ENCODE data around the gene MVB12B.

MVB12B gene

DNA sequence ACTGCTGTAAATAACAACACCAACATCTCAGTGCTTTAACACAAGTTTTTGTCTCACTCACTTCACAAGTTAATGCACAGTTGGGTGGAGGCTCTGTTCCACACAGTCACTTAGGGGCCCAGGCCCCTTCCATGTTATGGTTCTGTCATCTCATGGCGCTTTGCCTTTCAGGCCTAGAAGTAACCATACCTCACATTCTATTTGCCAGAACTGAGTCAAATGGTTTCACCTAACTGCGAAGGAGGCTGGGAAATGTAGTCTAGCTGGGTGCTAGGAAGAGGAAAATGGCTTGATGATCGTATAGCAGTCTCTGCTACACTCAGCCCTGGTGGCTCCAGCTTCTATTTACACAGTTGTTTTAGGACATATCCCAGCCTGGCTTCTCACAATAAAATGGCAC is 23.1 kb upstream of the MVB12B start:
- DNase-seq (ENCODE audit: low read depth), result no peak

DNA sequence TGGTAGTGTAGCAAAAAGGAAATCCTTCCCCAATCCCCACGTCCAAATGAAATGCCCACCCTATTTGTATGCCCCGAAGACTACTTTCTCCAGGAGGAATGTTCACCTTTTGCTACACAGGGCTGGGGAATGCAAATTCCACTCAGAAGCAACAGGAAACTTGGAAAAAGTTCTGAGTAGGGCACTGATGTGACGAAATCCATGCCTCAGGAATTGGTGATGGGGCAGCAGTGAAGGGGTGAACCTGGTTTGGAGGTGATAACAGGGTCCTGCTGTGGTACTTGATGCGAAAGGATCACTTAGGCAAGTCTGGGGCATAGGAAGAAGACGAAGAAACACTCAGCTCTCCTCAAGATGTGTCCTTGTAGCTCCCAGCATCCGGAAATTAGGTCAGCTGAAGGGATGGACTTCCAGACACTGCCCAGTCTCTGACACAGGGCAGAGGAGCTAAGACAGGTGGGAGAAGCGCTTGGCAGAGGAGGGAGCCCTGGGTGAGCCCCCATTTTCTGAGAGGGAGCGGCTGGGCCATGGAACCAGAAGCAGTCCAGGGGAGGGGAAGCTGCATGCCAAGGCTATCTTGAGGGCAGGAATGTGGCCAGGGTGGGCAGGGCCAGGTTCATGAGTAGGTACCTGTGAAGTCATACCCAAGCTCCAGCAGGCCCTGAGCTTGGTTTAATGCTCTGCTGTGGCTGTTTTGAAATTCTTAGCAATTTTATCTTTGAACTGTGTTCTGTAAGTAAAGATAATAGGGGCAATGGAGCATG is 22.2 kb upstream of the MVB12B start:
- DNase-seq (ENCODE audit: low read depth), result no peak

- DNase-seq (ENCODE audit: low read depth), result no peak
Measured at GRCh38 chr9:126304971-126305320, 21.7 kb upstream of the MVB12B start.

GRCh38 chr9:126306071-126306647 is 20.5 kb upstream of the MVB12B start:
- DNase-seq (ENCODE audit: low read depth), result no peak

DNA sequence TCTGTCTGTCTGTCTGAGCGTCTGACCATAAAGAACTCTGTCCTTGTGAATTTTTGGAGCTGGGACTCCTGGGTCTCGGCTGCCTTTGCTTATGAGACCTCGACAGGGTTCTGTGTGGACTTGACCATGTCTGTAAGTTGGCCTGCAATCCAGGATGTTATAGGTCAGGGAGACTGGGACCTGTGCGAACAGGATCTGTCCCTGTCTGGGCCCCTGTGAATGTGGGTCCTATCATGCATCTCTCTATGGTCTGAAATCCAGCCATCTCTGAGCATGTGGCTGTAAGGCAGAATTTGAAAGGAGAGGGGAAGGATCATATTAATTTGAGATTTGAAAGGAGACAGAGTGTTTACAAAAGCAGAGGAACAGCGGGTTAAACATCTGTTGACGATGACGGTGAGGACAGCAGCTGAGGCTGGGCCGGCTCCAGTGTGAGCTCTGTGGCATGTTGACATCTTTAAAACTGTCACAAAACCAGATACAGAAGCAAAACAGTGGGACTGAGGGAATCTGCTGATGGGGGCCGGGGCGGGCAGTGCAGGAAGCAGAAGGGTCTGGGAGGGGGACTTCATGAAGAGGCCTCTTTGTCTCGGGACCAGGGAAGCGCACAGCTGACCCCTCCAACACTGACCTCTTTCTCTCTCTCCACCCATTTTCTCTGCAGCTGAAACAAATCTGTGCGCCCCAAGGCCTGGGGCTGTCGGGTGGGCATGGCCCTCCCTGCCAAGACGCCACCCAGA is 19.1 kb upstream of the MVB12B start:
- DNase-seq (ENCODE audit: low read depth), result no peak

DNA sequence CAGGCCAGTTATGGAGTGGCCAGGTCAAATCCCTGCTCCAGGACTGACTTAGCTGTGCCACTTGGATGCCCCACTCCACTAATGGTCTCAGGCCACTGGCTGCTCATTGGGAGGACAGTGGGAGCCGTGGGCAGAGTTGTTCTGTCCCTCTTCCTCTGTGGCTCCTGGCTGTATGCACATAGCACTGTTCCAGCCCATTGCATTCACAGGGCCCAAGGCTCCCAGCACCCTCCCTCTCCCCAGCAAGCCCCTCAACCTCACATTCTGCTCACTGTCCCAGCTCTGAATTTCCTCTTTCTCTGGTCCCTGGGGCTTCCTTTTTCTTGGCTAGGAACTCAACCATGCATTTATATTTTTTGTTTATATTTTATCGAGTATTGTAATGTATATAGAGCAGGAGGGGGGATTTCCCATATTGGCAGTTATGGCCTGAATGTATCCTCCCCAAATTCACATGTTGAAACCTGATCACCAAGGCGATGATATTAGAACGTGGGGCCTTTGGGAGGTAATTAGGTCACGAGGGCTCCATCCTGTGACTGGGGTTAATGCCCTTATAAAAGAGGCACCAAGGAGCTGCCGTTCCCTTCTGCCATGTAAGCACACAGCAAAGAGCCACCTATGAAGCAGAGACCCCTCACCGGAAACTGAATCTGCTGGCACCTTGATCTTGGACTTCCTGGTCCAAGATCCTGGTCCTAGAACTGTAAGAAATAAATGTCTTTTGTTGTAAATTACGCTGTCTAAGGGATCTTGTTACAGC is 17.0 kb upstream of the MVB12B start:
- no peak for DNase-seq (ENCODE audit: low read depth)

DNA sequence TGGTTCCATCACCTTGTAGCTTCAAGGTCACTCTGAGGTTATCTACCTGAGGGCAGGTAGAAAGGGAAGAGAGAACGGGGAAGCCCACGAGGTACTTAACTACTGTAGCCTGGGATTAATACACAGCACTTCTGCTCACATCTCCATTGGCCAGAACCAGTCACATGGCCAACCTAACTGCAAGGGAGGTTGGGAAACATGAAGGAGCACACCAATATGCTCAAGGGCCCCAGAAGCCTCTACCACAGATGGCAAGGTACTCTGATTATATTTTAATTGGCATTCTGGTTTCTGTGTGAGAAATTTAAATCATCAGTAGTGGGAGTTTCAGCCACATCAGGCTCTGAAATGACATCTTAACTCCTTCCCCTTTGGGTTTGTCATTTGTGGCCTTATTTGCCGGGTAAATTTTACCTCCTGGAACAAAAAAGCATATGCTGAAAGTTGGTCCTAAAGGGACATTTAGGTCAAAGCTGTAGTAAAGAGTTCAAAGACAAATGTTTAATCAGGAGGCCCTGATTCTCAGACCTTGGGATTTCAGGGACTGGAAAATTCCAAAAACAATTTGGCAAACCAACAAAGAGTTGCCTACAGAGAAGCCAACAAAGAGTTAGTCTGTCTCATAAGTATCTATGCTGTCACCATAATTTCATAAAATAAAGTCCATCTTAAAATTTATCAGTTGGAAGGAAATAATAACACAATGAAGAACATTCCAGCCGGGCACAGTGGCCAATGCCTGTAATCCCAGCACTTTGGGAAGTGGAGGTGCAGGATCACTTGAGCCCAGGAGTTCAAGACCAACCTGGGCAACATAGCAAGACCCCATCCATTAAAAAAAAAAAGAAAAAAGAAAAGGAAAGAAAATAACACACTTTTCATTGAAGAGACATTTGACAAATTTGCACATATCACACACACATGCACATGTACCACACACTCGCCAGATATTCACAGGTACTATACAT is 13.8 kb upstream of the MVB12B start:
- DNase-seq (ENCODE audit: low read depth), result no peak

- DNase-seq (ENCODE audit: low read depth), result no peak
Measured at GRCh38 chr9:126316085-126316655, 10.5 kb upstream of the MVB12B start.

GRCh38 chr9:126317513-126317912 is 9.1 kb upstream of the MVB12B start:
- peak; percentile 10 for DNase-seq (ENCODE audit: low read depth)

GRCh38 chr9:126318858-126319257 is 7.8 kb upstream of the MVB12B start:
- DNase-seq (ENCODE audit: low read depth), result no peak

DNA sequence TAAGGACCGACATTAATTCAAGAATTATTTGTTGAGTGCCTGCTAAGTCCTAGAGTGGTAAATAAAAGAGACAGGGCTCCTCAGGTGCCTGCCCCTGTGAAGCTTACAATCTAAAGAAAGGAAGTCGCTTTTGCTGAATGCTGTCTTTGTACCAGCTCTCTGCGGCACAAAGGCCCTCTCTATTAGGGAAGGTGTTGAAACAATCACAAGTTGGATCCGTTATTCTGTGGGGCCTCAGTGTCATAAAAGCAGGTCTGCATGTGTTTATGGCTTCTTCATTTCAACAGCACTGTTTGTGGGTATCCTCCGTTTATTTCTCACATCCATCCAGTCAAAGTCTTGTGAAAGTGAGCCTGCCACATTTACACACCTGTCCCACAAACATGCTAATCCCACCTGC is 7.0 kb upstream of the MVB12B start:
- no peak for DNase-seq (ENCODE audit: low read depth)

DNA sequence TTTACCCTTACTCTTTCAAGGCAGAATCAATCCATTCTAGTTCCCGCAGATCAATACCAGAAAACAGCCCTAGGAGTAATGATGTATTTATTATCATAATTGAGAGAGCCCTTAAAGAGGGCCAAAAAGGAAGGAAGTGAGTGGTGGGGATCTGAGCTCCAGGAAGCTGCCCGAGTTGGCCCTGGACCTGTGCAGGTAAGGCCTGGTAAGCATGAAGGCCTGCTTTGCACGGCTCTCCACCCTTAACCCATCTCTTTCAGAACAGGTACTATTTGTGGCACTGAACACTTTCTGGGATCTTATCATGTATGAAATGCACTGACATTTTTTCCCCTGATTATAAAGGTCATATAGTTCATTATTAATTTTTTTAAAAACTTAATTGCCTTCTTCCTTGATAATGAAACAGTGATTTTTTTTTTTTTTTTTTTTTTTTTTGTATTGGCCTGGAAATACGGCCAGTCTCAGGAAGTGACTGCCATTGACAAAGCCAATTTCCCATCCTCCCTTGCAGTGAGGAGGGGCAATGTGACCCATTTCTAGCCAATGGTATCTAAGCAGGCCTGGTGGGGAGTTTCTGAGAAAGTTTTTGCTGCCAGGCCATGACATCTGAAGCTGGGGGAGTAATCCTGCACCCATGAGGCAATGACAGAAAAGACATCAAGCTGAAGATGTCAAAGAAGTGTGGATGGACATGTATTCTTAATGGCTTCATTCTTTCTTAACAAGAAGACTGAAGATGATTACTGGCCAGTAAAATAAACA is 6.3 kb upstream of the MVB12B start:
- no peak for DNase-seq (ENCODE audit: low read depth)

GRCh38 chr9:126321742-126322141 is 4.9 kb upstream of the MVB12B start:
- no peak for DNase-seq (ENCODE audit: low read depth)

GRCh38 chr9:126325821-126326220 is 808 bp upstream of the MVB12B start:
- no peak for DNase-seq (ENCODE audit: low read depth)

GRCh38 chr9:126327006-126327713 is 531 bp downstream of the MVB12B start:
- DNase-seq (ENCODE audit: low read depth), result no peak

GRCh38 chr9:126327714-126328185 is 1.1 kb downstream of the MVB12B start:
- no peak for DNase-seq (ENCODE audit: low read depth)

- DNase-seq (ENCODE audit: low read depth), result no peak
Measured at GRCh38 chr9:126328407-126328806, 1.8 kb downstream of the MVB12B start.

- no peak for DNase-seq (ENCODE audit: low read depth)
Measured at GRCh38 chr9:126329476-126330275, 3.0 kb downstream of the MVB12B start.

GRCh38 chr9:126330536-126330935 is 3.9 kb downstream of the MVB12B start:
- no peak for DNase-seq (ENCODE audit: low read depth)
